Endothelial cell (in vitro differentiated cells): ENCODE measurements around the gene DNAJC27. TPM values are rescaled to one million over a fixed set of nuclear protein-coding genes. Genes with fewer than 3 reads are reported as not detected.

Experiments
- DNase-seq: peaks from one replicate; pipeline ENCODE4 v3.0.0; 2021; ENCODE audit warnings: low spot score
- H3K27ac Mint-ChIP-seq: one replicate; pipeline ENCODE4 v1.8.0; 2021; ENCODE audit warnings: mixed read lengths, inconsistent platforms; ENCODE audit not compliant: unreplicated experiment
- H3K27me3 Mint-ChIP-seq: one replicate; pipeline ENCODE4 v1.8.0; 2021; ENCODE audit warnings: mild to moderate bottlenecking, moderate library complexity, mixed read lengths, inconsistent platforms; ENCODE audit not compliant: unreplicated experiment
- H3K36me3 Mint-ChIP-seq: one replicate; pipeline ENCODE4 v1.8.0; 2021; ENCODE audit warnings: mild to moderate bottlenecking, low read depth, mixed read lengths, inconsistent platforms; ENCODE audit not compliant: unreplicated experiment
- H3K4me1 Mint-ChIP-seq: one replicate; pipeline ENCODE4 v1.8.0; 2021; ENCODE audit warnings: mild to moderate bottlenecking, mixed read lengths, inconsistent platforms; ENCODE audit not compliant: unreplicated experiment
- H3K4me3 Mint-ChIP-seq: one replicate; pipeline ENCODE4 v1.8.0; 2021; ENCODE audit warnings: mild to moderate bottlenecking, mixed read lengths, inconsistent platforms; ENCODE audit not compliant: unreplicated experiment
- H3K9me3 Mint-ChIP-seq: one replicate; pipeline ENCODE4 v1.8.0; 2021; ENCODE audit warnings: mixed read lengths, inconsistent platforms; ENCODE audit not compliant: unreplicated experiment
- CTCF ChIP-seq: fragments of 200-600 bp; sonication (generic); IDR thresholded peaks from one replicate; pipeline ENCODE4 v1.5.0; 2021; ENCODE audit warnings: antibody characterized with exemption; ENCODE audit not compliant: unreplicated experiment
- total RNA-seq: library from RNA; stranded (reverse); fragmentation: NEBNext Ultra II Directional; extraction: Animal tissue kit (Norgen Biotek cat#: 25700); gene quantifications from one replicate; pipeline ENCODE4 v1.2.1, GENCODE V29; 2021; ENCODE audit not compliant: unreplicated experiment

DNAJC27 gene
- total RNA-seq, 1 donor from 2014 or later: 3.5 TPM

GRCh38 chr2:24913911-24914310 lies 57.8 kb downstream of the DNAJC27 start:
- peaks cover 38% of the 10 kb centered on the region for H3K4me1 Mint-ChIP-seq
- no peak for DNase-seq
- TF ChIP-seq CTCF: no peak
- H3K9me3 Mint-ChIP-seq: no peaks in the 10 kb centered on the region
- H3K4me3 Mint-ChIP-seq: no peak overlapping the region
- H3K27ac Mint-ChIP-seq: no peak overlapping the region
- H3K36me3 Mint-ChIP-seq: peaks cover 26% of the 10 kb centered on the region
- peaks cover 15% of the 10 kb centered on the region for H3K27me3 Mint-ChIP-seq

GRCh38 chr2:24912986-24913385 lies 58.8 kb downstream of the DNAJC27 start:
- H3K9me3 Mint-ChIP-seq: no peaks in the 10 kb centered on the region
- no peak for TF ChIP-seq CTCF
- H3K4me1 Mint-ChIP-seq: peaks cover 38% of the 10 kb centered on the region
- DNase-seq: no peak
- H3K4me3 Mint-ChIP-seq: no peak overlapping the region
- peaks cover 14% of the 10 kb centered on the region for H3K27me3 Mint-ChIP-seq
- H3K36me3 Mint-ChIP-seq: peaks cover 31% of the 10 kb centered on the region
- H3K27ac Mint-ChIP-seq: no peak overlapping the region

GRCh38 chr2:24912523-24912922 lies 59.2 kb downstream of the DNAJC27 start:
- Mint-ChIP-seq H3K27me3 (peaks cover 12% of the 10 kb centered on the region), H3K4me3 (no peak overlapping the region), H3K4me1 (peaks cover 34% of the 10 kb centered on the region), H3K27ac (no peak overlapping the region), H3K36me3 (peaks cover 31% of the 10 kb centered on the region), H3K9me3 (no peaks in the 10 kb centered on the region)
- no peak for TF ChIP-seq CTCF
- DNase-seq: no peak

GRCh38 chr2:24910245-24910644 lies 61.5 kb downstream of the DNAJC27 start:
- H3K36me3 Mint-ChIP-seq: peaks cover 31% of the 10 kb centered on the region
- H3K9me3 Mint-ChIP-seq: no peaks in the 10 kb centered on the region
- H3K27ac Mint-ChIP-seq: no peak overlapping the region
- peaks cover 10% of the 10 kb centered on the region for H3K27me3 Mint-ChIP-seq
- no peak overlapping the region for H3K4me3 Mint-ChIP-seq
- H3K4me1 Mint-ChIP-seq: peaks cover 33% of the 10 kb centered on the region
- TF ChIP-seq CTCF: no peak
- no peak for DNase-seq

GRCh38 chr2:24909555-24910177 lies 62.1 kb downstream of the DNAJC27 start:
- peaks cover 10% of the 10 kb centered on the region for H3K27me3 Mint-ChIP-seq
- peak overlapping the region; percentile 2 for H3K4me3 Mint-ChIP-seq
- no peaks in the 10 kb centered on the region for H3K9me3 Mint-ChIP-seq
- H3K36me3 Mint-ChIP-seq: peaks cover 31% of the 10 kb centered on the region
- DNase-seq: no peak
- no peak for TF ChIP-seq CTCF
- H3K4me1 Mint-ChIP-seq: peaks cover 33% of the 10 kb centered on the region
- H3K27ac Mint-ChIP-seq: peak overlapping the region; percentile 9
